ENCODE measurements around the gene TMEM205.

- TF ChIP-seq CTCF (conservative IDR thresholded peaks at IDR 0.05; ENCODE audit: low read length): no peak
- TF ChIP-seq EZH2phosphoT487 (IDR thresholded peaks at IDR 0.05; ENCODE audit: borderline replicate concordance): no peak
Observed at GRCh38 chr19:11342429-11342828, 3.6 kb downstream of the TMEM205 start.
